Measurements from ENCODE around the gene KCTD19.

DNA sequence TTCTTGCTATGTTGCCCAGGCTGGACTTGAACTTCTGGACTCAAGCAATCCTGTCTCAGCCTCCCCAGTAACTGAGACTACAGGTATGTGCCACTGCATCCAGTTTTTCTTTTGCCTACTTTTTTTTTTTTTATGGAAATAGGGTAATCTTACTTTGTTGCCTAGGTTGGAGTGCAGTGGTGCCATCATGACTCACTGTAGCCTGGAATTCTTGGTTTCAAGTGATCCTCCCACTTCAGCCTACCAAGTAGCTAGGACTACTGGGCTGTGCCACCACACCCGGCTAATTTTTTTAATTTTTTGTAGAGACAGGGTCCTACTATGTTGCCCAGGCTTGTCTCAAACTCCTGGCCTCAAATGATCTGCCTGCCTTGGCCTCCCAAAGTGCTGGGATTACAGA lies 10.1 kb upstream of the KCTD19 start:
- TF ChIP-seq L3MBTL2 (conservative IDR thresholded peaks at IDR 0.05) = no peak
- no peak for TF ChIP-seq ELF4 (IDR thresholded peaks at IDR 0.05)
- no peak for TF ChIP-seq CTBP1 (IDR thresholded peaks at IDR 0.05; ENCODE audit: borderline replicate concordance)
- TF ChIP-seq SUZ12 (IDR thresholded peaks at IDR 0.05) = no peak
- TF ChIP-seq FOXK2 (IDR thresholded peaks at IDR 0.05) = no peak
- no peak for TF ChIP-seq SP1 (IDR thresholded peaks at IDR 0.05)
- no peak for TF ChIP-seq ZNF384 (IDR thresholded peaks at IDR 0.05)
- TF ChIP-seq FOXA1 (IDR thresholded peaks at IDR 0.05) = no peak
- no peak for TF ChIP-seq BHLHE40 (IDR thresholded peaks at IDR 0.05; ENCODE audit: borderline replicate concordance)
- TF ChIP-seq NFRKB (IDR thresholded peaks at IDR 0.05) = no peak

All from HEK293T (cell line).